HG02973 (cell line): ENCODE data around the gene STK24.

Experiments used
- ATAC-seq: cut with Tn5 transposase; IDR thresholded peaks from one replicate; pipeline ENCODE4 v1.9.1; 2021; ENCODE audit warnings: moderate library complexity; ENCODE audit not compliant: unreplicated experiment

STK24 gene

GRCh38 chr13:98514288-98514687 is 62.6 kb downstream of the STK24 start:
- ATAC-seq, result no peak

GRCh38 chr13:98513837-98514236 is 63.1 kb downstream of the STK24 start:
- no peak for ATAC-seq

GRCh38 chr13:98512774-98513665 is 63.9 kb downstream of the STK24 start:
- no peak for ATAC-seq

- ATAC-seq, result no peak
Measured at GRCh38 chr13:98511435-98511834, 65.5 kb downstream of the STK24 start.

GRCh38 chr13:98510156-98510509 is 66.8 kb downstream of the STK24 start:
- no peak for ATAC-seq

GRCh38 chr13:98509271-98510155 is 67.4 kb downstream of the STK24 start:
- ATAC-seq, result peak; percentile 47

- ATAC-seq, result no peak
Measured at GRCh38 chr13:98508685-98509084, 68.2 kb downstream of the STK24 start.

GRCh38 chr13:98508280-98508679 is 68.6 kb downstream of the STK24 start:
- ATAC-seq, result no peak

- ATAC-seq, result no peak
Measured at GRCh38 chr13:98507282-98507797, 69.6 kb downstream of the STK24 start.

GRCh38 chr13:98506728-98507230 is 70.1 kb downstream of the STK24 start:
- no peak for ATAC-seq

GRCh38 chr13:98506322-98506721 is 70.6 kb downstream of the STK24 start:
- no peak for ATAC-seq

GRCh38 chr13:98505217-98505616 is 71.7 kb downstream of the STK24 start:
- no peak for ATAC-seq

GRCh38 chr13:98504371-98504963 is 72.4 kb downstream of the STK24 start:
- ATAC-seq, result peak; percentile 44

- no peak for ATAC-seq
Measured at GRCh38 chr13:98504029-98504351, 72.9 kb downstream of the STK24 start.

GRCh38 chr13:98503175-98504028 is 73.5 kb downstream of the STK24 start:
- ATAC-seq, result no peak

- peak; percentile 71 for ATAC-seq
Measured at GRCh38 chr13:98500963-98501421, 75.9 kb downstream of the STK24 start.

GRCh38 chr13:98496966-98497365 is 79.9 kb downstream of the STK24 start:
- no peak for ATAC-seq

GRCh38 chr13:98496479-98496791 is 80.5 kb downstream of the STK24 start:
- ATAC-seq, result no peak

GRCh38 chr13:98495627-98496478 is 81.1 kb downstream of the STK24 start:
- no peak for ATAC-seq
